SK-N-MC (cell line): Measurements from ENCODE around the gene C11orf58.

Experiments used
- EZH2 ChIP-seq: fragments of 200-600 bp; sonication (generic); IDR thresholded peaks from one replicate; pipeline ENCODE4 v1.6.1; 2017; ENCODE audit warnings: antibody characterized with exemption
- FOXP2 ChIP-seq: optimal IDR thresholded peaks from 2 replicates; pipeline ENCODE3; 2011; ENCODE audit warnings: mild to moderate bottlenecking, moderate library complexity; ENCODE audit not compliant: insufficient read depth; ENCODE audit errors: extremely low read length, control extremely low read depth
- POLR2AphosphoS5 ChIP-seq: IDR thresholded peaks from 2 replicates; pipeline ENCODE4 v1.6.1; 2012; ENCODE audit warnings: mild to moderate bottlenecking, low read depth, low read length, borderline replicate concordance

GRCh38 chr11:16795146-16795545 is 56.7 kb downstream of the C11orf58 start:
- TF ChIP-seq EZH2 (no peak), POLR2AphosphoS5 (no peak), FOXP2 (no peak)
